ENCODE measurements around the gene TECPR2. TPM values are rescaled to one million over a fixed set of nuclear protein-coding genes. Genes with fewer than 3 reads are reported as not detected.

Gene TECPR2
- total RNA-seq, 1 donor from 2014 or later = 12.0 TPM

DNA sequence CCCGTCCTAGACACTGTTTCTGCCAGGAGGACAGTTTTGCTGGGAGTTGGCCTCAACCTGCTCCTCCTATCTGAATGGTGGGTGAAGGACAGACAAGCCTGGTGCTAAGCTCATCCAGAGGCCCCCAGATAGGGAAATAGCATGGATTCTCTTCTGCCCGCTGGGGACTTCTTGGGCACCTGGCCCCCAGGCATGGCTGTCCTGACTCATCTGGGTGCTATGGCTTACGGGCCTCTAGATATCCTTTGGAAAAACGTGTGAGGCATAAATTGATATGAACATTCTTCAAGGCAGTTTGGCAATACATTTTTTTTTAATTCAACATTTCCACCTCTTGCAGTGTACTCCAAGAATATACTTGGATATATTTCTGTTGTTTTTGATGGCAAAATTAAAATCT lies 8.6 kb downstream of the TECPR2 start:
- Histone ChIP-seq H3K4me1 (ENCODE audit: control insufficient read depth in 3 of 3, insufficient read depth in 3 of 3, low read length in 3 of 3) (peaks cover 0 to 11% (median 7%) of the 10 kb centered on the region in 3 donors), H3K9me3 (ENCODE audit: control insufficient read depth in 3 of 3, low read length in 3 of 3) (no peaks in the 10 kb centered on the region)

DNA sequence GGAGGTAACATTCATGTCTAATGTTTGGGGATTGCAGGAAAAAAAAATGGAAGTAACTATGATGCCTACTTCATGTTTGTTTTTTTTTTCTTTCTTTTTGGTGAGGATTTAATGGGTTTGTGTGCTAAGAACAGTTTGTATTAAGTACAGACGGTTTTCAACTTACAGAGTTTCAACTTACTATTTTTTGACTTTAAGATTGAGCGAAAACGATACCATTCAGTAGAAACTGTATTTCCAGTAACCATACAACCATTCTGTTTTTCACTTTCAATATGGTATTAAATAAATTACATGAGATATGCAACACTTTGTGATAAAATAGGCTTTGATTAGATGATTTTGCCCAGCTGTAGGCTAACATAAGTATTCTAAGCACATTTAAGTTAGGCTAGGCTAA lies 10.4 kb downstream of the TECPR2 start:
- Histone ChIP-seq H3K27ac (ENCODE audit: low read depth, low read length) (no peak overlapping the region), H3K9me3 (ENCODE audit: control insufficient read depth in 3 of 3, low read length in 3 of 3) (no peaks in the 10 kb centered on the region), H3K4me3 (ENCODE audit: low read length in 3 of 3) (no peak overlapping the region), H3K9ac (ENCODE audit: low read depth in 1 of 3, low read length in 3 of 3) (no peak overlapping the region), H3K36me3 (ENCODE audit: control insufficient read depth in 3 of 3, insufficient read depth in 3 of 3, low read length in 3 of 3) (peaks cover 4 to 7% (median 6%) of the 10 kb centered on the region in 3 donors), H3K4me1 (ENCODE audit: control insufficient read depth in 3 of 3, insufficient read depth in 3 of 3, low read length in 3 of 3) (peaks cover 0 to 11% (median 7%) of the 10 kb centered on the region in 3 donors), H3K27me3 (ENCODE audit: control insufficient read depth in 3 of 3, insufficient read depth in 3 of 3, low read length in 3 of 3) (no peaks in the 10 kb centered on the region)

More for the DNA sequence above, 8.6 kb downstream of the TECPR2 start:
- no peaks in the 10 kb centered on the region for H3K27me3 ChIP-seq (ENCODE audit: control insufficient read depth in 3 of 3, insufficient read depth in 3 of 3, low read length in 3 of 3)
- H3K36me3 ChIP-seq (ENCODE audit: control insufficient read depth in 3 of 3, insufficient read depth in 3 of 3, low read length in 3 of 3) = peaks cover 0 to 2% (median 0%) of the 10 kb centered on the region in 3 donors
- H3K4me3 ChIP-seq (ENCODE audit: low read length in 3 of 3) = no peak overlapping the region
- no peak overlapping the region for H3K9ac ChIP-seq (ENCODE audit: low read depth in 1 of 3, low read length in 3 of 3)
- no peak overlapping the region for H3K27ac ChIP-seq (ENCODE audit: low read depth, low read length)

GRCh38 chr14:102374264-102374663 lies 11.5 kb downstream of the TECPR2 start:
- Histone ChIP-seq H3K27me3 (ENCODE audit: control insufficient read depth in 3 of 3, insufficient read depth in 3 of 3, low read length in 3 of 3) (no peaks in the 10 kb centered on the region), H3K4me3 (ENCODE audit: low read length in 3 of 3) (no peak overlapping the region), H3K27ac (ENCODE audit: low read depth, low read length) (no peak overlapping the region), H3K9ac (ENCODE audit: low read depth in 1 of 3, low read length in 3 of 3) (no peak overlapping the region), H3K36me3 (ENCODE audit: control insufficient read depth in 3 of 3, insufficient read depth in 3 of 3, low read length in 3 of 3) (peaks cover 7 to 10% (median 9%) of the 10 kb centered on the region in 3 donors), H3K4me1 (ENCODE audit: control insufficient read depth in 3 of 3, insufficient read depth in 3 of 3, low read length in 3 of 3) (peaks cover 0 to 11% (median 7%) of the 10 kb centered on the region in 3 donors), H3K9me3 (ENCODE audit: control insufficient read depth in 3 of 3, low read length in 3 of 3) (no peaks in the 10 kb centered on the region)

DNA sequence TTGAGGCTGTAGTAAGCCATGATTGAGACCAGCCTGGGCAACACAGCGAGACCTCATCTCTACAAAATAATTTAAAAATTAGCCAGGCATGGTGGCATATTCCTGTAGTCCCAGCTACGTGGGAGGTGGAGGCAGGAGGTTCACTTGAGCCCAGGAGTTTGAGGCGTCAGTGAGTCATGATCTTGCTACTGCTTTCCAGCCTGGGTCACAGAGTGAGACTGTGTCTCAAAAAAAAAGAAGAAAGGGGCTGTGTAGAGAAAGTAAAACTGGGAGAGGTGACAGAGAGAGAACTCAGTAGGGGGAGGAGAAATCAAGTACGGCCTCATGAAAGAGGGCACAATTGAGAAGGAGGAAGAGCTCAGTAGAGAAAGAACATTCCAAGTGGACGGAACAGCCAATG lies 12.4 kb downstream of the TECPR2 start:
- H3K27ac ChIP-seq (ENCODE audit: low read depth, low read length) = no peak overlapping the region
- H3K4me1 ChIP-seq (ENCODE audit: control insufficient read depth in 3 of 3, insufficient read depth in 3 of 3, low read length in 3 of 3) = peaks cover 0 to 11% (median 7%) of the 10 kb centered on the region in 3 donors
- no peak overlapping the region for H3K9ac ChIP-seq (ENCODE audit: low read depth in 1 of 3, low read length in 3 of 3)
- H3K9me3 ChIP-seq (ENCODE audit: control insufficient read depth in 3 of 3, low read length in 3 of 3) = no peaks in the 10 kb centered on the region
- no peak overlapping the region for H3K4me3 ChIP-seq (ENCODE audit: low read length in 3 of 3)
- H3K27me3 ChIP-seq (ENCODE audit: control insufficient read depth in 3 of 3, insufficient read depth in 3 of 3, low read length in 3 of 3) = no peaks in the 10 kb centered on the region
- peaks cover 8 to 12% (median 10%) of the 10 kb centered on the region in 3 donors for H3K36me3 ChIP-seq (ENCODE audit: control insufficient read depth in 3 of 3, insufficient read depth in 3 of 3, low read length in 3 of 3)

DNA sequence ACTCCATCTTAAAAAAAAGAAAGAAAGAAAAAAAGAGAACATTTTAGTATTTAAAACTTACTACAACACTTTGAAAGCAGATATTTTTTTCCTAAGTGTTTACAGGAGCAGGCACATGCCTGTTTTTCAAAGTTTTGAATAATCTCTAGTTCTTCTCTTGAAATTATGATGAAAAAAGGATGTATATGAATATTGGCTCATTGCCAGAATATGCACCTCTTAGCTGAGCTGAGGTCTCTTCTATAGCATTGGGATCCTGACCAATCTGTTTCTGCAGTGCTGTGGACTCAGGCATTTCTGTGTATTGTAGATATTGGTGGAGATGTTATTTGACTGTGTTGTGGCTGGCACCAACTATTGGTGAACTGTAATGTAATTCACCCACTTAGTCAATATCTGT lies 15.0 kb downstream of the TECPR2 start:
- Histone ChIP-seq H3K27ac (ENCODE audit: low read depth, low read length) (no peak overlapping the region), H3K9ac (ENCODE audit: low read depth in 1 of 3, low read length in 3 of 3) (no peak overlapping the region), H3K9me3 (ENCODE audit: control insufficient read depth in 3 of 3, low read length in 3 of 3) (no peaks in the 10 kb centered on the region), H3K27me3 (ENCODE audit: control insufficient read depth in 3 of 3, insufficient read depth in 3 of 3, low read length in 3 of 3) (no peaks in the 10 kb centered on the region), H3K4me1 (ENCODE audit: control insufficient read depth in 3 of 3, insufficient read depth in 3 of 3, low read length in 3 of 3) (peaks cover 0 to 2% (median 0%) of the 10 kb centered on the region in 3 donors), H3K36me3 (ENCODE audit: control insufficient read depth in 3 of 3, insufficient read depth in 3 of 3, low read length in 3 of 3) (peaks cover 6 to 12% (median 10%) of the 10 kb centered on the region in 3 donors), H3K4me3 (ENCODE audit: low read length in 3 of 3) (no peak overlapping the region)

DNA sequence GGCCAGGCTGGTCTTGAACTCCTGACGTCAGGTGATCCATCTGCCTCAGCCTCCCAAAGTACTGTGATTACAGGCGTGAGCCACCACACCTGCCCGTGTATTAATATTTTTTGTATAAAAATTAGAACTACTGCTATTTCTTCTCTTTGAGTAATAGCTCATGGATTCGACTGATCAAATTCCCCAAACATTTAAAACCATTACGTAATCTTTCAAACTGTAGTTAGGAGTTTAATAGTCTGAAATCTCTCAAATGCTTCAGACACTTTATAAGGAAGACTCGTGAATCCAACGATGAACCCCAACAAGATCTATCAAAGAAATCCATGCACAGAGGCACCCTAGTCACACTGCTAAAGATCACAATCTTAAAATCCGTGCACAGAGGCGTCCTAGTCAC lies 16.1 kb downstream of the TECPR2 start:
- Histone ChIP-seq H3K4me1 (ENCODE audit: control insufficient read depth in 3 of 3, insufficient read depth in 3 of 3, low read length in 3 of 3) (peaks cover 0 to 2% (median 0%) of the 10 kb centered on the region in 3 donors), H3K4me3 (ENCODE audit: low read length in 3 of 3) (no peak overlapping the region), H3K9me3 (ENCODE audit: control insufficient read depth in 3 of 3, low read length in 3 of 3) (no peaks in the 10 kb centered on the region), H3K27ac (ENCODE audit: low read depth, low read length) (no peak overlapping the region), H3K36me3 (ENCODE audit: control insufficient read depth in 3 of 3, insufficient read depth in 3 of 3, low read length in 3 of 3) (peaks cover 6 to 12% (median 10%) of the 10 kb centered on the region in 3 donors), H3K27me3 (ENCODE audit: control insufficient read depth in 3 of 3, insufficient read depth in 3 of 3, low read length in 3 of 3) (no peaks in the 10 kb centered on the region), H3K9ac (ENCODE audit: low read depth in 1 of 3, low read length in 3 of 3) (no peak overlapping the region)

- Histone ChIP-seq H3K9me3 (ENCODE audit: control insufficient read depth in 3 of 3, low read length in 3 of 3) (no peaks in the 10 kb centered on the region), H3K36me3 (ENCODE audit: control insufficient read depth in 3 of 3, insufficient read depth in 3 of 3, low read length in 3 of 3) (no peaks in the 10 kb centered on the region), H3K27ac (ENCODE audit: low read depth, low read length) (no peak overlapping the region), H3K9ac (ENCODE audit: low read depth in 1 of 3, low read length in 3 of 3) (peak overlapping the region in 1 of 3 donors; percentile 51), H3K4me1 (ENCODE audit: control insufficient read depth in 3 of 3, insufficient read depth in 3 of 3, low read length in 3 of 3) (no peaks in the 10 kb centered on the region), H3K4me3 (ENCODE audit: low read length in 3 of 3) (no peak overlapping the region), H3K27me3 (ENCODE audit: control insufficient read depth in 3 of 3, insufficient read depth in 3 of 3, low read length in 3 of 3) (no peaks in the 10 kb centered on the region)
Measured at GRCh38 chr14:102387086-102387485, 24.3 kb downstream of the TECPR2 start.

DNA sequence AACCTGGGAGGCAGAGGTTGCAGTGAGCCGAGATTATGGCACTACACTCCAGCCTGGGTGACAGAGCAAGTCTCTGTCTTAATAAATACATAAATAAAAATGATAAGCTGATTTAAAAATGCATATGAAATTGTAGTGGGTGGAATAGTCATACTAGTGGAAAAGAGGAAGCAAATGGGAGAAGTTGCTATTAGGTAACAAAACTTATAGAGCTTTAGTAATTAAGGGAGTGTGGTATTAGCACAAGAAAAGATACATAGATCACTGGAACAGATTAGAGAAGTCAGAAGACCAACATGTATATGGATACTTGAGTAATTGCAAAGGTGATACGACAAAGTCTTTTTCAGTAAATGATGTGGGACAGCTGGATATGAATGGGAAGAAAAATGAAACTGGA lies 26.5 kb downstream of the TECPR2 start:
- no peaks in the 10 kb centered on the region for H3K36me3 ChIP-seq (ENCODE audit: control insufficient read depth in 3 of 3, insufficient read depth in 3 of 3, low read length in 3 of 3)
- no peaks in the 10 kb centered on the region for H3K4me1 ChIP-seq (ENCODE audit: control insufficient read depth in 3 of 3, insufficient read depth in 3 of 3, low read length in 3 of 3)
- no peaks in the 10 kb centered on the region for H3K27me3 ChIP-seq (ENCODE audit: control insufficient read depth in 3 of 3, insufficient read depth in 3 of 3, low read length in 3 of 3)
- H3K27ac ChIP-seq (ENCODE audit: low read depth, low read length) = no peak overlapping the region
- H3K4me3 ChIP-seq (ENCODE audit: low read length in 3 of 3) = no peak overlapping the region
- no peaks in the 10 kb centered on the region for H3K9me3 ChIP-seq (ENCODE audit: control insufficient read depth in 3 of 3, low read length in 3 of 3)
- no peak overlapping the region for H3K9ac ChIP-seq (ENCODE audit: low read depth in 1 of 3, low read length in 3 of 3)

DNA sequence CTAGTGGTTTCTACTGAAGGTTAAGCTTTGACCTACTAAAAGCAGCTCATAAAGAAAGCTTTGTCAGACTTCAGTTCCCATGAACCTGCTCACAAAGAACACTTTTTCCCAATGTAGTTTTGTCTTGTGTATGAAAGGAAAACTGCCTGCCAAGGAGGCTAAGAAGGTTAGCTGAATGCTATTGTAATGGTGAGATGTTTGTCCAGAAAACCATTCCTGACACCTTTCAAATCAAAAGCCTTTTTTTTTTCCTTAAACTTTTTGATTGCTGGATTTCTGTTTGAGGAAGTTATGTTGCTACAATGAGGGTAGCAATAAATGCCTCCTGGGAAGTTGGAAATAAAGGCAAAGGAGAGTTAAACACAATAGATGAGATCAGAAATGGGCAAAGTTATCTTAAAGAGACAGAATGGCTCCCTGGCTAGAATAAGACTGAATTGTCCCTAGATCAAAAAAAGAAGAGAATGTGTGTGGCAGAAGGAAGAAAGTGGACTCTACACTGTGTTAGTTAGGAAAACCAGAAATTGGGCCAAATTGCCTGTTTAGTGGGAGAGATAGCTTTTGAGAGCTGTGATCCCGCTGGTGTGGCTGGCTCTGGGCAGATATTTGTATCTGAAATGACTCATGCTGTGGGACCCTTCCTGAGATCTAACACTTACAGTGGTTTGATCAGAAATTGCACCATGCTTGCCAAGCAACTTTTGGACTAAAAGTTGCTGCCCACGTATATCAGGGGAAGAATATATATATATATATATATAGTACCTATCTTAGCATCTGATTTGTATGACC lies 27.5 kb downstream of the TECPR2 start:
- no peaks in the 10 kb centered on the region for H3K9me3 ChIP-seq (ENCODE audit: control insufficient read depth in 3 of 3, low read length in 3 of 3)
- no peak overlapping the region for H3K4me3 ChIP-seq (ENCODE audit: low read length in 3 of 3)
- H3K36me3 ChIP-seq (ENCODE audit: control insufficient read depth in 3 of 3, insufficient read depth in 3 of 3, low read length in 3 of 3) = no peaks in the 10 kb centered on the region
- peak overlapping the region; percentile 9 for H3K27ac ChIP-seq (ENCODE audit: low read depth, low read length)
- H3K4me1 ChIP-seq (ENCODE audit: control insufficient read depth in 3 of 3, insufficient read depth in 3 of 3, low read length in 3 of 3) = peaks cover 0 to 5% (median 2%) of the 10 kb centered on the region in 3 donors
- no peaks in the 10 kb centered on the region for H3K27me3 ChIP-seq (ENCODE audit: control insufficient read depth in 3 of 3, insufficient read depth in 3 of 3, low read length in 3 of 3)
- H3K9ac ChIP-seq (ENCODE audit: low read depth in 1 of 3, low read length in 3 of 3) = no peak overlapping the region

DNA sequence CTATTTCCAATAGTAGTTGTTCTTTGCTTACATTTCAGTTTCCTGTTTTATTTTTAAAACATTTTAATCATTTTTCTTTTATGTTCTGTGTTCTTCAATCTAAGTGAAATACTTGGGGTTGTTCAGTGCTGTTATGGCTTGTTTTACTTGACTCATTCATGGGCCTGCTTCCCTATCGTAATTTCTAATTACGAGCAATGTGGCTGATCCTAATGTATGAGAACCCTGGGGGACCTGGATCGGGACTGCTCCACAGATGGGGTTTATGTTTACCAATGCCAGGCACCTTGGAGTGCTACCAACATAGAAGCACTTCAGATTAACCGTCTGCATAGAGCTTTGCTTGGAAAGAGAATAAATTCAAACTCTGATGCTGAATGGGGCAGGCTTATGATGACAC lies 29.8 kb downstream of the TECPR2 start:
- no peak overlapping the region for H3K4me3 ChIP-seq (ENCODE audit: low read length in 3 of 3)
- H3K9ac ChIP-seq (ENCODE audit: low read depth in 1 of 3, low read length in 3 of 3) = no peak overlapping the region
- H3K27me3 ChIP-seq (ENCODE audit: control insufficient read depth in 3 of 3, insufficient read depth in 3 of 3, low read length in 3 of 3) = no peaks in the 10 kb centered on the region
- H3K4me1 ChIP-seq (ENCODE audit: control insufficient read depth in 3 of 3, insufficient read depth in 3 of 3, low read length in 3 of 3) = peaks cover 0 to 5% (median 2%) of the 10 kb centered on the region in 3 donors
- no peak overlapping the region for H3K27ac ChIP-seq (ENCODE audit: low read depth, low read length)
- H3K9me3 ChIP-seq (ENCODE audit: control insufficient read depth in 3 of 3, low read length in 3 of 3) = no peaks in the 10 kb centered on the region
- peaks cover 0 to 3% (median 2%) of the 10 kb centered on the region in 3 donors for H3K36me3 ChIP-seq (ENCODE audit: control insufficient read depth in 3 of 3, insufficient read depth in 3 of 3, low read length in 3 of 3)
